ENCODE data around the gene TSEN34.
"Not testable (repeated sequence)": the region's sequence is repeated elsewhere in the genome, so short reads cannot be mapped to it uniquely, and the experiment has no call there.

TSEN34 gene

GRCh38 chr19:54209811-54210494 lies 18.8 kb downstream of the TSEN34 start:
- DNase-seq = no peak

- DNase-seq = no peak
Observed at GRCh38 chr19:54211235-54211634, 20.1 kb downstream of the TSEN34 start.

- DNase-seq = not testable (repeated sequence)
Observed at GRCh38 chr19:54214217-54214616, 23.1 kb downstream of the TSEN34 start.

DNA sequence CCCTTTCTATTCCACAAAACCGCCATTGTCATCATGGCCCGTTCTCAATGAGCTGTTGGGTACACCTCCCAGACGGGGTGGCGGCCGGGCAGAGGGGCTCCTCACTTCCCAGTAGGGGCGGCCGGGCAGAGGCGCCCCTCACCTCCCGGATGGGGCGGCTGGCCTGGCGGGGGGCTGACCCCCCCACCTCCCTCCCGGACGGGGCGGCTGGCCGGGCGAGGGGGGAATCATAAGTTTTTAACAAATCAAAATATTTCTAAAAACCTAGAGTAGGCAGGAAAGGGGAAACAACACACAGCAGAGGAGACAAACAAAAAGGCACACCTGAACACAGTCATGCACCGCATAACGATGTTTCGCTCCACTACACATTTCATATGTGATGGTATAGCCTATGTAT lies 23.6 kb downstream of the TSEN34 start:
- DNase-seq = not testable (repeated sequence)

GRCh38 chr19:54216869-54217268 lies 25.8 kb downstream of the TSEN34 start:
- no peak for DNase-seq

- not testable (repeated sequence) for DNase-seq
Observed at GRCh38 chr19:54217517-54218247, 26.6 kb downstream of the TSEN34 start.

DNA sequence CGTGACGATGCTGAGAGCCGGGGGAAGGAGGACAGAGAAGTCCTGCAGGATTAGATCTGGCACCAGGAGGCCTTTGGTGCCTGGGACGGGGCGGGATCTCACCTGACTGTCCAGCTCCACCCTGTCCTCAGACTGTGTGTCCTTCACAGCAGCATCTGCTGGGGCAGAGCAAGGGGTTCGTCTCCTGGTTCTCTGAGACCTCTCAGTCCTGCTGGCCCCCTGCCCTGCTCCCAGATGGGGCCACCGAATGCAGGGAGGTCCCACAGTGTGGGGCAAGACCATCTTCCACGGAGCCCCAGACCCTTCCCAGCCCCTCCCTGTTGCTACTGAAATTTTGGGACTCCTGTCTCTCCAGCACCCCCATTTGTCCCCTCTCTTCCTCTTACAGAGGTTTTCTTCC lies 27.2 kb downstream of the TSEN34 start:
- no peak for DNase-seq

DNA sequence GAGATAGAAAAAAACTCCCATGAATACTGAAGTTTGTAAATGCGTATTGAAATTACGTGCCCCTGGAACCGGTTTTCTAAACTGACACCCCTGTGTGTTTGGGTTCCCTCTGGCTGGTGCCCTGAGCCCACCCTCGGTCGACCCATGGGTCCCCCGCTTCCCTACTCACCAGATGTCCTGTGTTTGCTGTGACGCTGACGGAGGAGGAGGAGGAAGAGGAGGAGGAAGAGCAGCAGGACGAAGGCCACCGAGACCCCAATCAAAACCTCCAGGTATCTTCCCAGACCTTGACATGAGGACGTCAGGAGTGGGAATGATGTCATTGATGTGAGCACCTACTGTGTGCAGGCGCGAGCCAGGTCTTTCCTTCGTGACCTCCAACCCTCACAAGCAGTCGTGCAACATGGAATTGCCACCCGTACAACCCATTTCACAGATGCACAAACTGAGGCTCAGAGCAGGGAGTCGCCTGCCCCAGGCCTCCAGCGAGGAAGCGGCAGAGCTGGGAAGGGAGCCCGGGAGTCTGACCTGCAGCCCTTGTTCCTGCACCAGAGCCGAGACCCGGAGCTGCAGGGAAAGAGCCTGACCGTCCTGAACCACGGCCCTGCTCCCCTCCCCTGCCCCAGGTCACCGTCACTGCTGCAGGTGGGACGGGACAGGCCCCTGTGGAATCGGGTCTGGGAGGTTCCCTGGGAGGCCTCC lies 28.0 kb downstream of the TSEN34 start:
- DNase-seq = no peak

GRCh38 chr19:54219702-54220101 lies 28.6 kb downstream of the TSEN34 start:
- DNase-seq = not testable (repeated sequence)

DNA sequence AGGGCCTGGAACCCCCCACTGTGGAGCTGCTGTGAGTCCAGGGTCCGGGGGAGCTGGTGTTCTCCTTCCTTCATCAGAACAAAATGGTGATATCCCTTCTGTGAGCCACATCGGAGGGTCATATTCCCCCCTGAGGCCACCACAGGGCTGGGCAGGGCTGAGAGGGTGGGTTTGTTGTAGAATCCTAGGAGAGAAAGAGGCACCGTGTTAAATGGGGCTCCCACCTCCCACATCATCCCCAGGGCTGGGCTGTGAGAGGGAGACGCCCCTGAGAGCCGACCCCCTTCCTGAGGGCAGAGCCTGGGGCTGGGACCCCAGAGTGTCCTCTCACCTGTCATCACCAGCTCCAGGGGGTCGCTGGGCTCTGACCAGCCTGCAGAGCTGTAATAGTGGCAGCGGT lies 30.8 kb downstream of the TSEN34 start:
- DNase-seq = not testable (repeated sequence)

DNA sequence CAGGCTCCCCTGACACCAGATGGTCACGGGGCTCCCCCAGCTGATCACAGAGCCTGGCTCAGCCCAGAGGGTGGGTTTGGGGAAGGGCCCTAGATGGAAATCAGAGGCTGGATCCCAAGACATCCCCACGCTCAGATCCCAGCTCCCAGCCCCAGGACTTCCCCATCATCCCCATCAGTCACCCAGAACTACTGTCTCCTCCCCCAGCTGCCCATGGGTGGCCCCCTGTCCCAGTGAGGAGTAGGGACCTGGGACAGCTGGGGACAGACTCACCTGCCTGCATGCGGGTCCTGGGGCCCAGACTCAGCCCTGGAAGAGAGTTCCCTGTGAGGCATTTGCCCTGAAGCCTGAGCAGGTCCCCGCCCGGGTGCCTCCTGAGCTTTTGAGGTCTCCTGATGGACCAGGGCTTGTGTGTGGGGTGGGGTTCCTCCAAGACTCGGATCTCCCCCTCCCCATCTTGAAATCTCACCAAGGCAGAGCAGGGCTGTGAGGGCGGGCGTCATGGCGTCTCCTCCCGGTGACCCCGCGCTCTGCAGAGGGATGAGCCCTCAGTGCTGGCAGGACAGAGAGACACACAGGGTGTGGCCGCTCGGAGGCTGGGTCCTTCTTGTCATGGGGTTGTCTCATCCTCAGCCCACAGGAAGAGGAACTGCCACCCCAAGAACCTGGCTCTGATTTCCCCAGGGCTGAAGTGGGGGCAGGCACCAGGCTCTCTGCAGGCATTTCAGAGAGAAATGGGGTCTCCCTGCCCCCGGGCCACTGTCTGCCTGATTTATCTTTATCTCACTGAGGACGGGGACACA lies 31.6 kb downstream of the TSEN34 start, which contains the start of gene LILRB3:
Gene LILRB3 (minus strand): TSS at position 534 of the 803 bp plus-strand sequence. CDS start 31 bp downstream, at position 503.
- DNase-seq = not testable (repeated sequence)

GRCh38 chr19:54223277-54223936 lies 32.3 kb downstream of the TSEN34 start:
- not testable (repeated sequence) for DNase-seq

GRCh38 chr19:54223937-54224281 lies 32.8 kb downstream of the TSEN34 start:
- DNase-seq = not testable (repeated sequence)

DNA sequence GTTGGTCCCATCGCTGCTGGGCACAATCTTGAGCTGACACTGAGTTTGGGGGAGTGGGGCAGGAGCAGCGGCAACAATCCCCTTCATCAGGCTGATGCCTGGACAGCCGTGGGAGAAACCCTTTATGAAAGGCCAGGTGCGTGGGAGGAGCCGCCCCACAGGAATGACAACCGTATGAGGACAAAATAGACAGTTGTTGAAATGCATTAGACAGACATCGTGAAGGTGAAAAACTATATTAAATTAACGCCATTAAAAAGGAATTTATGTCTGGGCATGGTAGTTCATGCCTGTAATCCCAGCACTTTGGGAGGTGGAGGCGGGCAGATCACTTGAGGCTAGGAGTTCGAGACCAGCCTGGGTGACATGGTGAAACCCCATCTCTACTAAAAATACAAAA lies 33.5 kb downstream of the TSEN34 start:
- DNase-seq = not testable (repeated sequence)

- DNase-seq = no peak
Observed at GRCh38 chr19:54229146-54229545, 38.0 kb downstream of the TSEN34 start.

GRCh38 chr19:54230031-54230430 lies 38.9 kb downstream of the TSEN34 start:
- DNase-seq = no peak

DNA sequence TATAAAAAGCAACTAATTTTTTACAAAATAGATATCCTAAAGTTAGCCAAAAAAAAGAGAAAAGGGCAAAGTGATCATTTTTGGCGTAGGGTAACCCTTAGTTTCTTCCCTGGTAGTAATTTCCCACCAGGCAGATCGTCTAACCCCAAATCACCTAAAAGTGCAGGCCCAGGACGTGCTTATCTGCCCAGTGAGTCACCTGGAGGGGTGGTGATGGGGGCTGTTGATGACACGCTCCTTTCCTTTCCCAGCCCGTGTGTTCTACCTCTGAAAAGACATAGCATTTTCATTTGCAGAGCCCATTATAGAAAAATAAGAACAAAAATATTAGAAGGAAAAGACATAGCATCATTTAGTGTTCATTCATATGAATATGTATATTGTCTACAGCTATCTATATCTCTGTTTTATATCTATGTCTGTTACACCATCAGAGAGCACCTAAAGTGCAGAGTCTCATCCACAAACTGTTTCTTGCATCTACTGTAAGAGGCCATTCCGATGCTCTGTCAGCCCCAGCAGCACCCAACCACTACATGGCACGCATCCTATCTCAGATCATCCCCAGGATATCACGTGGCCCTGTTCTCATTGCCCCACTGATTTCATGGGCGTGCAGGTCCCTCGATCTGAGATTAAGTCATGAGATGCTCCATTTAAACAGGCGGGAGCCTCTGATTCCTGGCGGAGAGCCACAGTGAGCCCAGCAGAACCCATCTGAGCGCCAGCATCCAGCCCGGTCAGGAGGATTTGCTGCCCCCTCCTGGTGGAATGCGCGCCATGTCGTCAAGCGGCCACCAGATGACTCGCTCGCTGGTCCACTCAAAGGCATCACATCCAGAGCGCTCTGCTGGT lies 40.2 kb downstream of the TSEN34 start:
- no peak for DNase-seq

- DNase-seq = no peak
Observed at GRCh38 chr19:54233941-54234340, 42.8 kb downstream of the TSEN34 start.

GRCh38 chr19:54239491-54240371 lies 48.6 kb downstream of the TSEN34 start:
- not testable (repeated sequence) for DNase-seq

Measured in 8988T (cell line).